HG03139 (cell line): ENCODE data around the gene OR52E5.

Experiments used
- ATAC-seq: cut with Tn5 transposase; IDR thresholded peaks from one replicate; pipeline ENCODE4 v1.9.1; 2021; ENCODE audit not compliant: unreplicated experiment

OR52E5 gene

DNA sequence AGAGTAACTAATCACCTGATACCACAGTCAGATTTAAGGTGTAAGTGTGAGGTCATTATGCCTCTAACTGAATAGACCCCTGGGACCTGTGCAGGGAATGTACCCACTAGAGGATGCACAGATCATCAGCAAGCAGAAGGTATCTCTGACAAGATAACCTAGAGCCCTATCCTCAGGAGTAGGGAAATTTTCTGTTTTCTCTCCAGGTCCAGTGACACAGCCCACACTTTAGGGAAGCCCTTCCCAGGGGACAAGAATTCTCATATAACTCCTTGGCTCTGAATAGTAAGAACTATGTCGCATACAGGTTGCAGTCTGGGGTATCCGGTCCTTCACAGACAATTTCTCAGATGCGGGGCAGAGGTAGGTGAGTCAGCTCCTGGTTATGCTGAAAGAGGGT lies at the start of gene OR52E5:
Gene OR52E5, plus strand, starts transcription at position 301 of the 400 bp plus-strand sequence. CDS start 7,569 bp downstream, outside the sequence.
- no peak for ATAC-seq

DNA sequence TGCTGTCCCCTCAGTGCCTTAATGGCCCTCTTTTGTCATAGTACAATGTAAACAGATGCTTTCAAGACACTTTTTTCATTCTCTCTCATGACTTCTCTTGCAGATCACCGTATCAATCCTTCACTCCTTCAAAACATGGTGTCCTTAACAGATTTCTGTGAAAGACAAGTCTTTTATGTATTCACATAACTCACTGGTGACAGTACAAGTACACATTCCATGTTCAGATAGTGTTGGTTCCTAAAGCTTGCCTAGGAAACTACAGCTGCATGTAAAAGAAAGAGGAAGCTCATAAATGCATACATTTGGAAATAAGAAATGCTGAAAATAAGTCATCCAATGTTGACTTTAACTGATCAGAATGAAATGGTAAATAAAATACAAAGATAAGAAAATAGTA lies 46.3 kb upstream of the OR52E5 start:
- no peak for ATAC-seq

DNA sequence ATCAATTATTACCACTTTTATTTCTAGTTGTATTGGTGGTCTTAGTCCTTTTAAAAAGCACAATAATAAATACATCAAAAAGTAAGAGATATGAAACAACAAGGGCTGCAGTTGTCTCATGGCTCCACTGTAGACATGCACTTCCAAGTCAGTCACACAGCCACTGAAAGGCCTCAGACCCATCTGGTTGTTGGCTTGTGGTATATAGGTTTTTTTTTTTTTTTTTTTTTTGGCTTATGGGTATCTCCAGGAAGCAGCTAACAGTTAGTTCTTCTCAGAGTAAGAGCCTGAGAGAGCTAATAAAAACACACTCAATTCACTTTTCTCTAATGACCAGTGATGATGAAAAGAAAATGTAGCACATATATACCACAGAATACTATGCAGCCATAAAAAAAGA lies 45.3 kb upstream of the OR52E5 start:
- ATAC-seq, result no peak

DNA sequence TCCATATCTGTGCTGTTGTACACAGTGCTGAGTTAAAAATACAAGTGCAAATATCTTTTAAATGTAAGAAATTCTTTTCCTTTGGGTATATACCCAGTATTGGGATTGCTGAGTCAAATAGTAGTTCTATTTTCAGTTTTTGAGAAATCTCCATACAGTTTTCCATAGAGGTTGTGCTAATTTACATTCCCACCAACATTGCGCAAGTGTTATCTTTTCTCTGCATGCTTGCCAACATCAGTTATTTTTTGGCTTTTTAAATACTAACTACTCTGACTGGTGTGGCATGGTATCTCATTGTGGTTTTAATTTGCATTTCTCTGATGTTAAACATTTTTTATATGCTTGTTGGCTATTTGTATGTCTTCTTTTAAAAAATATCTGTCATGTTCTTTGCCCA lies 42.0 kb upstream of the OR52E5 start:
- no peak for ATAC-seq

DNA sequence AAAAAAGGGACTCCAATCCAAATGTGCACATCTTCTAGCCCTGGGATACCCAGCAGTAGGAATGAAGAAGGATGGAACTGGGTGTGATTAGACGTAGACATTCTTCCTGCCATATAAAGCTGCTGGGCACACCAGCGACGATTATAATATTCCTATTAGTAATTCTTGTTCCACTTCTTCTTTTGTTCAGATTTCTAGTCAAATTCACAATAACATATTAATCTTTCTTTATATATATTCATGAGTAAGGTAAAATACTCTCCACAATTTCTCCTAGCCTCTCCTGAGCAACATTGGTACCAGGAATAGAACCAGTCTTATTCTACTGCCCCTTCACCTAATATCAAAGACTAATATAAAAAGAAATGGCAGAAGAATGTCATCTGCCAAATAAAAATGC lies 35.4 kb upstream of the OR52E5 start, which contains the start of gene OR52E8:
Gene OR52E8, minus strand, starts transcription at position 101 of the 400 bp plus-strand sequence. Its CDS starts 0 bp downstream, at position 101.
- ATAC-seq, result no peak

DNA sequence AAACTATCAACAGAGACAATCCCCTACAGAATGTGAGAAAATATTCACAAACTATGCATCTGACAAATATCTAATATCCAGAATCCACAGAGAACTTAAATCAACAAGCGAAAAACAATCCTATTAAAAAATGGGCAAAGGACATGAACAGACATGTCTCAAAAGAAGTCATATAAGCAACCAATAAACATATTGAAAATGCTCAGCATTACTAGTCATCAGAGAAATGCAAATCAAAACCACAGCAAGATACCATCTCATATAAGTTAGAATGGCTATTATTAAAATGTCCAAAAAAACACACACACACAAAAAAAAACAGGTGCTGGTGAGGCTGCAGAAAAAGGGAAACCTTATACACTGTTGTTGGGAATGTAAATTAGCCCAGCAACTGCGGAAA lies 27.2 kb upstream of the OR52E5 start:
- ATAC-seq, result no peak

DNA sequence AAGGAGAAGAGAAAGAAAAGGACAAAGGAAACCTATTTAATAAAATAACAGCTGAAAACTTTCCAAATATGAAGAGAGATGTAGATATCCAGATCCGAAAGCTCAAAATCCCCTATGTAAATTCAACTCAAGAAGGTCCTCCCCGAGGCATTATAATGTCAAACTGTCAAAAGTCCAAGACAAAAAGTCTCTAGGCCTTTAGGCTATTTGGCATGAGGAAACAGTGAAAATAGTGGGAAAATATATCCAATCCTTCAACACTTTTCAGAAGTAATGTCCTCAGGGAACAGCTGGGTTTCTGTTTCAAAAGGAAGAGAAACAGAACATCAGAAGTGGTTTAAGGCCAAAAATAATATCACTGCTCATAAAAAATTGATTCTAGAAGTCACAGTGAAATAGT lies 14.4 kb upstream of the OR52E5 start:
- ATAC-seq, result no peak

DNA sequence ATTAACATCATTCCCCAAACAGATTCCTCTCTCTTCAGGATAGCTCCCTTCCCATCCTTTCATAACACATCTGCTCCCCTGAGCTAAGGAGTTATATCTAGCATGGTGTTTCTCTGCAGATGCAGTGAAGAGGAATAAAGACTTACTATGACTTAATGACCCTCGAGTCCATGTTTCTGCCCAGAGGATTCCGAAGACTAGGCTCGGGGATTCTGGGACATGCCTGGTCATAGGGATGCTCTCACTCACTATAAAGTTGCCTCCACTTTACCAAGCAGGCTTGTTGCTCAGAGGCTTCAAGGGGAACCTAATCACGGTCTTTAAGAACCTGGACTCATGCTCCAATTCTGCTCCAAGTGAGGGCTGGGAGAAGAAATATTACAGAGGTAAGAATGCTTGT lies 12.7 kb upstream of the OR52E5 start, which contains the start of gene OR52E4:
Gene OR52E4, plus strand, starts transcription at position 301 of the 400 bp plus-strand sequence. CDS start 3,664 bp downstream, outside the sequence.
- no peak for ATAC-seq

DNA sequence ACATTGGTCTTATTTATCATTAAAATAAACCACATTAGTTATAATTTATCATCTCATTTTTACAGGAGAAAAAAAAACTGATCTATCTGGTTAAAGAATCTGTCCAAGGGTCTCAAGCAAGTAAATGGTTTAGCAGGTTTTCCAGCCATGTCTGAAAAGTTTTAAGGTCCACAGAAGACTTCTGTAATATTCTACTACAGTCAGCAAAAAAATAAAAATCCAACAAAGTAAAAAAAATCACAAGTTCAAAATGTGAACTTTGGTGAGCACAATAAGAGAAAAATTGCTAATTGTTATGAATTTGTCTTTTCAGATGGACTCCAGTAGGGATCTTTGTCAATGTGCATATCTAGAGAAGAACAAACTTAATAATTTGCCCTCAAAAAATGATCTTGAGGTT lies 11.3 kb upstream of the OR52E5 start:
- ATAC-seq, result no peak

DNA sequence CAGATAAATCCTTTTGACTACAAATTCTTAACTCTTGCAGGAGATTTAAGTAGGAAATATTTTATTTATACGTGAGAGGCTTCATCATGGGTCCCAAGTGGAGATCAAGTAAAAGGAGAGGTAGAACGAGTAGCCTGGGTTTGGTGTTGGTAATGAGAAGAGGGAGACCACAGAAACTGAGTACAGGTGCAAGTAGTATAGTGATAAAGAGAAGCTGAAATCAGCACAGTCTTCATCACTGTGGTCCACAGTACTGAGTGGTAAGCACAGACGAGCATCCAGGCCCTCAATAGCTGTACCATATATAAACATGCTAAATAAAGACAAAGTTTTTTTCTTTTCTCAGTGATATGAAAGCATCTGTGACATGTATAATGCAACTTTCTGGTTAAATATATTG lies 5.8 kb upstream of the OR52E5 start:
- no peak for ATAC-seq

DNA sequence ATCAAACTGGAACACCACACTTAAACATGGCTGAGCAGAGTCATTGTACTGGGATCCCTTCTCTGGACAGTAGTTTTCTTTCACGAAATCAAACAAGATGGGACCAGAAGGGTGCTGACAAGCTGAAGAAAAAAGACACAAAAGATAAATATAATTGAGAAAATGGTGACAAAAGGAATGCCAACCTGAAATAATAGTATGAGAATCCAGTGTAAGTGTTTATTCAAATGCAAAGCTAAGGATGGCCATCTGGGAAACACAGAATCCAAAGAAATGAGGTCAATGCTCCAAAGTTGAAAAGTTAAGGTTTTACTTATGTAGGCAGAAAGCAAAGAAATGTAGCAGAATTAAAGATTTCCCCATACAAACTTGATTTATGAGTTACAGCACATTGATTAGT lies 5.3 kb upstream of the OR52E5 start:
- ATAC-seq, result no peak

DNA sequence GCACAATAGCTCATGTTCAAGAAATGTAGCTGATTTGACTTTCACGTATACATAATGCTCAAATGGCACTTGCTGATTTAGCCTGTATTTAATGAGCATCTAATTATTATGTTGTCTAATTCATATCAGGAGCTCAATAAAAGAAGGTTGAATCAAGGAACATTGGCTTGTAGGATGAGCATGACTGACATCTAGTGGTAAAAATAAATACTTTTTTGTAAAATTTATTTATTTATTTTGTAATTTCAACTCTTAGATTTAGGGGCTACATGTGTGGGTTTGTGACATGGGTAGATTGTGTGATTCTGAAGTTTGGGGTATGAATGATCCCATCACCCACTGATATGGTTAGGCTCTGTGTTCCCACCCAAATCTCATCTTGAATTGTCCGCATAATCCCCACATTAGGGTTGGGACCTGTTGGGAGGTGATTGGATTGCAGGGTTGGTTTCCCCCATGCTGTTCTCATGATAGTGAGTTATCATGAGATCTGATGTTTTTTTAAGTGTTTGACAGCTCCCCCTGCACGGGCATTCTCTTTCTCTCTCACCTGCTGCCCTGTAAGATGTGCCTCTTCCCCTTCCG lies 1.7 kb upstream of the OR52E5 start:
- ATAC-seq, result no peak

DNA sequence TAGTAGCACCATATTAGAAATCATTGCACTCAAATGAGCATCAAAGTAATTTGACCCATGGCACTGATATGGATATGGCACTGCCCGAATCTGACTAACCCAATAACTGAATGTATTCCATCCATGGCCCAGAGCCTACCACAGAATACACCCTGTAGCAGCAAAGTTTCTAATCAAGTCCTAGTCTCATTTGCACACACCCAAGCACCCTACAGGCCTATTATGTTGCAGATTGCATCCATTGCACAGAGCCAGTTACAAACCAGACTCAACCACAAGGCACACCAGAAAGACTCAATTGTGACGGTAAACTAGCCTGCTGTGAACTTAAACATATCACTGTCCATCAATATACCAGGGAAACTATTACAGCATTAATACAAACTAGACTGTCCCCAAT lies 6.5 kb downstream of the OR52E5 start:
- no peak for ATAC-seq

DNA sequence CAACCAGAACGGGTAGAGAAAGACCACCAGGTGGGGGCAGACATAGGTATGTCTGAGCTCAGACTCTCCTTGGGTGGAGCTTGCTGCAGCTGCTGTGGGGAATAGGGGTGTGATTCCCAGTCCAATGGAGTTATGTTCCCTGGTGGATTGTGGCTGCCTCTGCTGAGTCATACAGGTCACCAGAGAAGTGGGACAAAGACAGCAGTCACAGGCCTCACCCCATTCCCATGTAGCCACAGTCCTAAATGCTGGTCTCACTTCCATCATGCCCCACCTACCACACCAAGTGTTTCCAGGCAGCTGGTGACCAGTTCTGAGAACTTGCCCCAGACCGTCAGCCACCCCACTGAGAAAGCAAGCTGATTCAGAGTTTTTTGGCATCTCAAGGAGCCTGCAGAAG lies 17.5 kb downstream of the OR52E5 start:
- no peak for ATAC-seq

DNA sequence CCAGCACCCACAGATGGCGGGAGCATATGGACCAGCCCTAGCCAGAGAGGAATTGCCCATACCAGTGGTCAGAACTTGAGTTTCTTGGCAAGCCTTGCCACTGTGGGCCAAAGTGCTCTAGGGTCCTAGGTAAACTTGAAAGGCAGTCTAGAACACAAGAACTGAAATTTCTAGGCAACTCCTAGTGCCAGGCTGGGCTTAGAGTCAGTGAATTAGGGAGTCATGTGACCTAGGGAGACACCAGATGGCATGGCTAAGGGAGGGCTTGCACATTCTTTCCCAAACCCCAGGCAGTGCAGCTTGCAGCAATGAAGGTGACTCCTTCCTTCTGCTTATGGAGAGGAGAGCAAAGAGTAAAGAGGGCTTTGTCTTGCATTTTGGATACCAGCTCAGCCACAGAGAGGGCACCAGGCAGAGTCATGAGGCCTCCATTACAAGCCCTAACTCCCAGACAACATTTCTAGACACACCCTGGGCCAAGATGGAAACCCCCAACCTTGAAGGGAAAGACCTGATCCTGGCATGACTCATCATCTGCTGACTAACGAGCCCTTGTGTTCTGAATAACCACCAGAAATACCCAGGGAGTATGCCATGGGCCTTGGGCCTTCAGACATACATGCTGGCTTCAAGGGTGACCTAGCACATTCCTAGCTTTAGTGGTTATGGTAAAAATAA lies 29.9 kb downstream of the OR52E5 start:
- ATAC-seq, result no peak

DNA sequence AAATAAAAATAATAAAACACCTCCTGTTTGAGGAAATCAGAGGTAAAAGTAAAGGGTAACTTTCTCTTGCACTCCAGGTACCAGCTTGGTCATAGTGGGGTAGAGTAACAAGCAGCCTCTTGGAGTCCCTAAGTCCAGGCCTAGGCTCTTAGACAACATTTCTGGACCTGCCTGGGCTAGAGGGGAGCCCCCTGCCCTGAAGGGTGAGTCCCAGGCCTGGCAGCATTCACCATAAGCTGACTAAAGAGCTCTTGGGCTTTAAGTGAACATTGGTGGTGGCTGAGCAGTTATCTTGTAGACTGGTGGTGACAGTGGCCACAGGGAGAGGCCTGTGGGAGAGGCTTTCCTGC lies 30.4 kb downstream of the OR52E5 start:
- ATAC-seq, result no peak

DNA sequence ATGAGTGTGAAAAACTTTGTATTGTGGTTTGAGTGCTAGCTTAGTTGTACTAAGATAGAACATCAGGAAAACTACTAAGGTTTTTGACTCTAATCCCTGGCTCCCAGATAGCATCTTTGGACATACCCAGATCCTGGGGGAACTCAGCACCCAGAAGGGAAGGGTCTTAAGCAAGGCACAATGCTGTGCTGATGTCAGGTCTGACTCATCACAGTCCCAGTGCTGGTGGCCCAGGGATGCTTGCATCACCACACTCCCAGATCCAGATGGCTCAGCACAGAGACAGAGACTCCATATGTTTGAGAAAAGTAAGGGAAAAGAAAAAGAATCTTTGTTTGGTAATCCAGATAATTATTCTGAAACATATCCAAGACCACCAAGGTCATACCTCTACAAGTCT lies 30.8 kb downstream of the OR52E5 start:
- no peak for ATAC-seq

DNA sequence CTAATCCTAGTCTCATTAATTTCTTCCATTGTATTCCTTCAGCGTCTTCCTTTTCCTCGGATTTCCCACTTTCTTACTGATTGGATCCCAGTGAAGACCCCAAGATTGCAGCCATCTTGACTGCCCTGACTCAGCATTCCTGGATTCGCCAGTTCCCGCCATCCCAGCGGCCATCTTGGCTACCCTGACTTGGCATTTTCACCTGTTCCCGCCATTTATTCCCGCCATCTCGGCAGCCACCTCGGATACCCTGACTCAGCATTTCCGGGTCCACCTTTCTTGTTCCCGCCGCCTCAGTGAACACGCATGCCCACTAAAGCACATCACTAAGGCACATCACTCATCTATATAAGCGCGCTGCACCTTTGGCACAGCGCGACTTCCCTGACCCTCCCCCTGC lies 35.3 kb downstream of the OR52E5 start:
- ATAC-seq, result no peak

DNA sequence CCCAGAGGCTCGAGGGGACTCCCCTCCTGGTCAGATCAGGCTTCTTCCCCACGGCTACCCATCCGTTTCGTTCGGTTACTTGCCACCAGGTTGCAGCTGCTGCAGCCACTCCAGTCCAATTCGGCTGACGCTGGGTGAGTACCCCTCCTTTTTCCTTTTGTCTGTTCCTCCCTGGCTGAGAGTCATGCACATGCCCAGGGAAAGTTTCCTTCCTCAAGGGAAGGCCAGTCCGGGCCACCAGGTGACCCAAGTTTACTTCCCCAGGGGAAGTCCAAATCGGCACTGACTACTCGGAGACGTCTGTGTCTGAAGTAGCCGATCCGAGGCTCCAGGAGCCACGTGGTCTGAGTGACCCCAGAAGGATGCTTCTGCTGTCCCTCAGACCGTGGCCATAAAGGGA lies 35.8 kb downstream of the OR52E5 start:
- ATAC-seq, result no peak

DNA sequence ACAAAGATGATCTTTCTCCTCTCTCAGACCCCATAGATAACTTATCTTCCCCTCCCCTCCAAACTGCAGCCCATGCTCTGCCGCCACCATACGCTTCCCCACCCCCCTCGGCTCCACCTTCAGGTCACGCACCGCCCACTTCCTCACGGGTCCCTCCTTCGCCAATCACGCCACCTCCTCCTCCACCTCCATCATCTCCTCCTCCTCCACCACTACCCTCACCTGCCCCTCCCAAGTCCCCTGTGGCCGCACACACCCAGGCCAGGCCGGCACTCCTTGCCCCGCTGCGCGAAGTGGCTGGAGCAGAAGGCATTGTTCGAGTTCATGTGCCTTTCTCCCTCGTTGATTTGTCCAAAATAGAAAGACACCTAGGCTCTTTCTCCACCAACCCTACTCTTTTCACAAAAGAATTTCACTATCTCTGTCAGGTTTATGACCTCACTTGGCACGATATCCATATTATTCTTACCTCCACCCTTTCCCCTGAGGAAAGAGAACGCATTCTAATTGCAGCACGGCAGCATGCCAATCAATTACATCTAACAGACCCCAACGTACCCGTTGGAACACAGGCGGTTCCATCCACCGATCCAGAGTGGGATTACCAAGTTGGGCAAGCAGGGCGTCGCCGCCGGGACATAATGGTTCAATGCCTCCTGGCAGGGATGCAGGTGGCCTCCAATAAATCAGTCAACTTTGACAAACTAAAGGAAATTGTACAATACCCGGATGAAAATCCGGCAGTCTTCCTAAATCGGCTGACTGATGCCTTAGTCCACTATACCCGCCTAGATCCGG lies 36.8 kb downstream of the OR52E5 start:
- no peak for ATAC-seq

DNA sequence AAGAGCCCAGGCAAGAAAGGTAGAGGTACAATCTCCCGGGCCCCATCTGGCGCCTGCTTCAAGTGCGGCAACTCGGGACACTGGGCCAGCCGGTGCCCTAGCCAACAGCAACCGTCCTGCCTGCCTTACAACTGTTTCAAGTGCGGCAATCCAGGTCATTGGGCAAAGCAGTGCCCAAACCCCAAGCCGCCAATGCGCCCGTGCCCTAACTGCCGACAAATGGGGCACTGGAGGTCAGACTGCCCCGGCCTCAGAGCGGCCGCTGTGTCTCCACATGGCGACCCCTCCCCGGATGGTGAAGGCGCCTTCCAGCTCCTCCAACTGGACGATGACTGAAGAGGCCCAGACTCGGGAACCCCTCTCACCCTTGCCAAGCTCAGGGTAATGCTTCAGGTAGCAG lies 37.6 kb downstream of the OR52E5 start:
- no peak for ATAC-seq

DNA sequence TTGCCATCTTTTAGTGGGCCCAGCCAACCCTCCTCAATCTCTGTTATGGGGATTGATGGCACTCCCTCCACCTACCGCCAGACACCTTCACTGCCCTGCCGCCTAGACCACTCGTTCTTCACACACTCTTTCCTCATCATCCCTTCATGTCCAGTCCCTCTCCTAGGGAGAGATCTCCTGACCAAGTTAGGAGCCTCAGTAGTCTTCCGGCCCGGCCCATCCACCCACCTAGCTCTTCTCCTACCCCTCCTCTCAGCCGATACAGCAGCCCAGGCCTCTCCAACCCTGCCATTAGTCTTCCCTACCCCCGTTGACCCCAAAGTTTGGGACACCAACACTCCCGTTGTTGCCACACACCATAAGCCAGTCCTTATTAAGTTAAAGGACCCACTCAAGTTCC lies 38.1 kb downstream of the OR52E5 start:
- no peak for ATAC-seq
